Fibroblast of the aortic adventitia (primary cell): ENCODE measurements around the gene ZXDC. TPM values are rescaled to one million over a fixed set of nuclear protein-coding genes. Genes with fewer than 3 reads are reported as not detected.

Experiments used
- DNase-seq: peaks from one replicate; pipeline ENCODE4 v3.0.0-alpha.2; 2010; ENCODE audit warnings: low read depth
- H3K4me3 ChIP-seq: 2 replicates; pipeline ENCODE4 v1.5.1; 2011; ENCODE audit warnings: low read depth, mild to moderate bottlenecking, control low read depth, low read length, moderate library complexity
- CTCF ChIP-seq: IDR thresholded peaks from 2 replicates; pipeline ENCODE4 v1.5.1; 2011; ENCODE audit warnings: mild to moderate bottlenecking, low read length, control low read depth, inconsistent platforms; ENCODE audit not compliant: insufficient read depth
- total RNA-seq: library from RNA; depleted of rRNA; stranded (reverse); fragments of >200 nt; gene quantifications from 2 replicates; pipeline ENCODE4 v1.2.3, GENCODE V29; 2012; ENCODE audit warnings: low replicate concordance

ZXDC gene
- 9.2 and 26.7 TPM in 2 replicates for total RNA-seq

- peak; percentile 93 for DNase-seq
- peak within 1 kb of the TSS; percentile 88 for H3K4me3 ChIP-seq
- TF ChIP-seq CTCF, result peak; percentile 52
These were observed at the start of gene ZXDC for GRCh38 chr3:126475413-126476114. Gene ZXDC, minus strand, starts transcription at chr3:126475891. Its CDS starts 26 bp downstream, at chr3:126475865.

- no peak for DNase-seq
These were observed 49.6 kb upstream of the ZXDC start for GRCh38 chr3:126525091-126525852.

GRCh38 chr3:126524429-126524988 is 48.8 kb upstream of the ZXDC start:
- DNase-seq, result no peak
- no peak for TF ChIP-seq CTCF
- peak overlapping the region; percentile 22 for H3K4me3 ChIP-seq

More at GRCh38 chr3:126525091-126525852, 49.6 kb upstream of the ZXDC start:
- no peak for TF ChIP-seq CTCF
- no peak overlapping the region for H3K4me3 ChIP-seq

GRCh38 chr3:126523745-126524428 is 48.2 kb upstream of the ZXDC start, which contains the start of gene CHST13:
Gene CHST13, plus strand, starts transcription at chr3:126524155. Its CDS starts 178 bp downstream, at chr3:126524333.
- DNase-seq, result no peak
- H3K4me3 ChIP-seq, result peak within 1 kb of the TSS; percentile 22
- TF ChIP-seq CTCF, result no peak

- TF ChIP-seq CTCF, result peak; percentile 89
- DNase-seq, result peak; percentile 63
- no peak overlapping the region for H3K4me3 ChIP-seq
These were observed 46.7 kb upstream of the ZXDC start for GRCh38 chr3:126522363-126522788.

GRCh38 chr3:126521122-126521891 is 45.6 kb upstream of the ZXDC start:
- H3K4me3 ChIP-seq, result no peak overlapping the region
- DNase-seq, result no peak
- no peak for TF ChIP-seq CTCF
